Measurements from ENCODE around the gene NLRP11. TPM values are rescaled to one million over a fixed set of nuclear protein-coding genes. Genes with fewer than 3 reads are reported as not detected.

Gene NLRP11
- total RNA-seq, 1 experiment from 2014 or later, result not detected

- H3K4me3 Mint-ChIP-seq, result no peak overlapping the region
These were observed 22.3 kb downstream of the NLRP11 start for GRCh38 chr19:55809381-55810058.

More at GRCh38 chr19:55809381-55810058, 22.3 kb downstream of the NLRP11 start:
- Mint-ChIP-seq H3K9me3 (peaks cover 95 to 98% of the 10 kb centered on the region in 2 experiments), H3K4me1 (no peaks in the 10 kb centered on the region), H3K27me3 (ENCODE audit: low read depth) (no peaks in the 10 kb centered on the region; the same call in 1 of the 2 replicates), H3K36me3 (ENCODE audit: insufficient read depth in 1 of 3, low read depth in 3 of 3) (peaks cover 4 to 33% (median 8%) of the 10 kb centered on the region in 3 experiments; a peak in 6 of 7 replicates), H3K27ac (no peak overlapping the region)
- Histone ChIP-seq H3K79me2 (ENCODE audit: insufficient read depth, low read length) (no peaks in the 10 kb centered on the region), H3K27ac (ENCODE audit: insufficient read length, low read depth, low read length) (no peak overlapping the region), H3K9me3 (ENCODE audit: control insufficient read depth, low read depth, low read length) (peaks cover 98% of the 10 kb centered on the region), H2AFZ (ENCODE audit: low read length) (no peak overlapping the region), H2BK120ac (ENCODE audit: low read depth, low read length, poor library complexity, severe bottlenecking) (no peak overlapping the region), H3T11ph (ENCODE audit: low read length) (no peak overlapping the region), H2AK5ac (ENCODE audit: insufficient read length, low read length) (no peak overlapping the region), H4K20me1 (ENCODE audit: control insufficient read depth, insufficient read depth, insufficient read length) (no peaks in the 10 kb centered on the region), H4K91ac (ENCODE audit: insufficient read length, low read depth, low read length) (no peak overlapping the region), H3K23ac (ENCODE audit: insufficient read length, low read depth, low read length) (no peak overlapping the region), H2BK15ac (ENCODE audit: low read depth, low read length) (no peak overlapping the region), H3K4ac (ENCODE audit: low read depth, low read length) (no peak overlapping the region), H2BK5ac (ENCODE audit: insufficient read length, low read length) (no peak overlapping the region), H3K14ac (ENCODE audit: insufficient read depth, low read length) (no peak overlapping the region), H3K79me1 (ENCODE audit: insufficient read depth, low read depth, low read length, poor library complexity, severe bottlenecking) (no peaks in the 10 kb centered on the region), H3K4me2 (ENCODE audit: insufficient read depth, insufficient read length, low read length) (no peak overlapping the region), H2BK20ac (ENCODE audit: low read depth, low read length, poor library complexity, severe bottlenecking) (no peak overlapping the region), H3K18ac (ENCODE audit: insufficient read length, low read depth, low read length) (no peak overlapping the region), H3K9ac (ENCODE audit: extremely low read depth, insufficient read length, low read length) (no peak overlapping the region), H3K4me1 (ENCODE audit: insufficient read depth, low read length) (no peaks in the 10 kb centered on the region), H3K56ac (ENCODE audit: insufficient read length, low read depth, low read length) (no peak overlapping the region), H4K5ac (ENCODE audit: insufficient read length, low read depth, low read length) (no peak overlapping the region), H3K27me3 (ENCODE audit: insufficient read depth, low read length) (no peaks in the 10 kb centered on the region; the same call in 1 of the 2 replicates), H2BK12ac (ENCODE audit: insufficient read length, low read depth, low read length) (no peak overlapping the region), H3K23me2 (ENCODE audit: insufficient read length, low read depth, low read length, poor library complexity, severe bottlenecking) (no peaks in the 10 kb centered on the region), H4K8ac (replicated peaks; ENCODE audit: insufficient read length, low read depth, low read length) (no peak overlapping the region)
- DNase-seq, result peak; percentile 31
- no CpG with 5 or more reads among the region's 20 CpGs for WGBS (ENCODE audit: extremely low coverage, insufficient read length, low lambda C conversion rate)
- TF ChIP-seq CTCF (conservative IDR thresholded peaks at IDR 0.05), result peak; percentile 55; the same call in 2 of the 3 replicates

Measured in H9 (cell line).